Measurements from ENCODE around the gene ALKBH8.
"Not testable (repeated sequence)": the region's sequence is repeated elsewhere in the genome, so short reads cannot be mapped to it uniquely, and the experiment has no call there.

ALKBH8 gene

GRCh38 chr11:107501713-107502112 lies 63.8 kb downstream of the ALKBH8 start:
- DNase-seq = no peak

GRCh38 chr11:107497371-107497770 lies 68.2 kb downstream of the ALKBH8 start:
- not testable (repeated sequence) for DNase-seq

GRCh38 chr11:107496011-107496410 lies 69.5 kb downstream of the ALKBH8 start:
- no peak for DNase-seq

- DNase-seq = no peak
These were observed 71.5 kb downstream of the ALKBH8 start for GRCh38 chr11:107494055-107494454.

GRCh38 chr11:107493117-107493516 lies 72.4 kb downstream of the ALKBH8 start:
- no peak for DNase-seq

- no peak for DNase-seq
These were observed 74.7 kb downstream of the ALKBH8 start for GRCh38 chr11:107490836-107491235.

- DNase-seq = no peak
These were observed 83.3 kb downstream of the ALKBH8 start for GRCh38 chr11:107482234-107482633.

- DNase-seq = no peak
These were observed 86.6 kb downstream of the ALKBH8 start for GRCh38 chr11:107478922-107479321.

- no peak for DNase-seq
These were observed 87.7 kb downstream of the ALKBH8 start for GRCh38 chr11:107477820-107478219.

GRCh38 chr11:107473792-107474191 lies 91.7 kb downstream of the ALKBH8 start:
- DNase-seq = no peak

GRCh38 chr11:107472966-107473365 lies 92.6 kb downstream of the ALKBH8 start:
- DNase-seq = no peak

GRCh38 chr11:107468596-107468995 lies 96.9 kb downstream of the ALKBH8 start:
- DNase-seq = no peak

- DNase-seq = no peak
These were observed 97.8 kb downstream of the ALKBH8 start for GRCh38 chr11:107467696-107468095.

GRCh38 chr11:107466275-107466866 lies 99.2 kb downstream of the ALKBH8 start:
- not testable (repeated sequence) for DNase-seq

GRCh38 chr11:107457558-107458271 lies 107.8 kb downstream of the ALKBH8 start, which contains the start of gene CWF19L2:
Gene CWF19L2 (minus strand): TSS chr11:107457825. CDS start chr11:107457816, 9 bp downstream.
- peak; percentile 95 for DNase-seq

GRCh38 chr11:107457205-107457557 lies 108.4 kb downstream of the ALKBH8 start:
- DNase-seq = no peak

- no peak for DNase-seq
These were observed 111.8 kb downstream of the ALKBH8 start for GRCh38 chr11:107453594-107454286.
